Upper lobe of left lung (tissue), 6 donors: ENCODE results near the gene RWDD4. TPM values are rescaled to one million over a fixed set of nuclear protein-coding genes. Genes with fewer than 3 reads are reported as not detected.

Experiments
- ATAC-seq, 2 donors: fragments of 200-7000 bp; cut with Tn5 transposase; one replicate each; pipeline ENCODE4 v1.9.1; 2022; ENCODE audit warnings: mild to moderate bottlenecking in 2 of 2, moderate library complexity in 2 of 2; ENCODE audit not compliant: low FRiP score in 2 of 2
- DNase-seq, 2 donors: peaks; one replicate each; pipeline ENCODE4 v3.0.0-alpha.2; 2019 to 2020
- H3K27ac ChIP-seq, 4 donors: fragments of 200-600 bp; sonication (generic); one replicate each; pipeline ENCODE4 v1.5.1; 2016 to 2019
- H3K27me3 ChIP-seq, 4 donors: fragments of 200-600 bp; sonication (generic); one replicate each; pipeline ENCODE4 v1.5.1; 2017 to 2019
- H3K36me3 ChIP-seq, 4 donors: fragments of 200-600 bp; sonication (generic); one replicate each; pipeline ENCODE4 v1.5.1; 2016 to 2019
- H3K4me1 ChIP-seq, 4 donors: fragments of 200-600 bp; sonication (generic); one replicate each; pipeline ENCODE4 v1.5.1; 2018 to 2019
- H3K4me3 ChIP-seq, 4 donors: fragments of 200-600 bp; sonication (generic); one replicate each; pipeline ENCODE4 v1.5.1; 2017 to 2019; ENCODE audit warnings: mild to moderate bottlenecking in 2 of 4, moderate library complexity in 1 of 4
- H3K9me3 ChIP-seq, 4 donors: fragments of 200-600 bp; sonication (generic); one replicate each; pipeline ENCODE4 v1.5.1; 2018 to 2019
- CTCF ChIP-seq, 6 experiments: fragments of 450-650 bp in 4 of 6; fragments of 200-600 bp in 2 of 6; sonication (generic) in 2 of 6; IDR thresholded peaks; one replicate each; pipeline ENCODE4 v1.5.1; 2016 to 2019; ENCODE audit warnings: antibody characterized with exemption in 6 of 6
- EP300 ChIP-seq, 4 donors: sonication (generic); formaldehyde crosslinking; IDR thresholded peaks; one replicate each; pipeline ENCODE4 v1.5.1; 2017; ENCODE audit warnings: antibody characterized with exemption in 4 of 4, control low read depth in 2 of 4
- POLR2A ChIP-seq, 4 donors: fragments of 450-650 bp; IDR thresholded peaks; one replicate each; pipeline ENCODE4 v1.5.1; 2016 to 2017; ENCODE audit warnings: antibody characterized with exemption in 4 of 4, mild to moderate bottlenecking in 2 of 4
- POLR2AphosphoS5 ChIP-seq, 2 donors: sonication (generic); formaldehyde crosslinking; IDR thresholded peaks; one replicate each; pipeline ENCODE4 v1.5.1; 2017; ENCODE audit warnings: antibody characterized with exemption in 2 of 2
- WGBS, 2 donors: methylation state at CpG; one replicate each; pipeline ENCODE4 v1.1.5; 2017 to 2018; 5-methylcytosine and 5-hydroxymethylcytosine counted together
- small RNA-seq, 4 donors: library from RNA; depleted of rRNA; stranded (forward); fragments of <200 nt; gene quantifications; one replicate each; pipeline ENCODE3, GENCODE V24; 2016
- total RNA-seq, 6 donors: library from RNA; depleted of rRNA in 4 of 6; stranded (reverse); fragments of >200 nt in 4 of 6; gene quantifications; one replicate each; pipeline versions ENCODE4 v1.1.0 to v1.2.1, GENCODE V29; 2016 to 2021
- donor health status: DM: no; HTN: no; CAD: no; lungs with moderate emphysema.
- donor health status: DM: no; HTN: yes; CAD: no; lungs with severe emphysema.

Gene RWDD4
- total RNA-seq, 6 donors from 2014 or later = 2.1 to 16.7 (median 14.4) TPM

GRCh38 chr4:183594823-183595222, 64.2 kb downstream of the RWDD4 start:
- 76 to 82% methylated on average over 3 of the region's 3 CpGs for WGBS, 2 donors
- ATAC-seq (no peak), DNase-seq (no peak)
- no peak overlapping the region for H3K4me3 ChIP-seq
- no peaks in the 10 kb centered on the region for H3K36me3 ChIP-seq
- no peaks in the 10 kb centered on the region for H3K27me3 ChIP-seq
- H3K9me3 ChIP-seq = no peaks in the 10 kb centered on the region
- TF ChIP-seq EP300 (IDR thresholded peaks at IDR 0.05) (no peak), POLR2A (IDR thresholded peaks at IDR 0.05) (no peak), CTCF (IDR thresholded peaks at IDR 0.05) (no peak), POLR2AphosphoS5 (IDR thresholded peaks at IDR 0.05) (no peak)
- H3K27ac ChIP-seq = no peak overlapping the region
- H3K4me1 ChIP-seq = no peaks in the 10 kb centered on the region

- ATAC-seq (no peak), DNase-seq (no peak)
- 87 to 90% methylated on average over 4 of the region's 4 CpGs for WGBS, 2 donors
- H3K9me3 ChIP-seq = no peaks in the 10 kb centered on the region
- no peaks in the 10 kb centered on the region for H3K27me3 ChIP-seq
- H3K4me1 ChIP-seq = no peaks in the 10 kb centered on the region
- TF ChIP-seq EP300 (IDR thresholded peaks at IDR 0.05) (no peak), POLR2AphosphoS5 (IDR thresholded peaks at IDR 0.05) (no peak), POLR2A (IDR thresholded peaks at IDR 0.05) (no peak), CTCF (IDR thresholded peaks at IDR 0.05) (no peak)
- no peak overlapping the region for H3K27ac ChIP-seq
- no peaks in the 10 kb centered on the region for H3K36me3 ChIP-seq
- H3K4me3 ChIP-seq = no peak overlapping the region
These were observed 67.7 kb downstream of the RWDD4 start for GRCh38 chr4:183591301-183591700.

Small RNA genes within 50 kb of the gene (small RNA-seq; reads per million reads assigned to genes)
- 0 reads per million in 4 donors for gene RNU6-1053P
- gene RNU6-335P = 0 reads per million in 4 donors
- 0 reads per million in 4 donors for gene RNU6-479P

Other genes starting within 250 kb of the RWDD4 start
- 10 to 100 TPM in 5 of 6 donors, 1 to 10 TPM in 1; 7.8 to 25.7 (median 15.6) TPM for gene CDKN2AIP, start 214.5 kb downstream of the RWDD4 start, total RNA-seq
- gene ING2, start 154.1 kb downstream of the RWDD4 start, total RNA-seq = 10 to 100 TPM in 4 of 6 donors, 1 to 10 TPM in 2; 8.2 to 27.7 (median 10.8) TPM
- gene TRAPPC11, start 108 bp upstream of the RWDD4 start, total RNA-seq = 10 to 100 TPM; 33.0 to 73.3 (median 39.1) TPM
- 10 to 100 TPM; 10.1 to 49.2 (median 24.1) TPM for gene STOX2, start 246.1 kb upstream of the RWDD4 start, total RNA-seq